ENCODE results near the gene C16orf90. TPM values are rescaled to one million over a fixed set of nuclear protein-coding genes. Genes with fewer than 3 reads are reported as not detected.

C16orf90 gene
- total RNA-seq, 1 experiment from 2014 or later, result not detected

DNA sequence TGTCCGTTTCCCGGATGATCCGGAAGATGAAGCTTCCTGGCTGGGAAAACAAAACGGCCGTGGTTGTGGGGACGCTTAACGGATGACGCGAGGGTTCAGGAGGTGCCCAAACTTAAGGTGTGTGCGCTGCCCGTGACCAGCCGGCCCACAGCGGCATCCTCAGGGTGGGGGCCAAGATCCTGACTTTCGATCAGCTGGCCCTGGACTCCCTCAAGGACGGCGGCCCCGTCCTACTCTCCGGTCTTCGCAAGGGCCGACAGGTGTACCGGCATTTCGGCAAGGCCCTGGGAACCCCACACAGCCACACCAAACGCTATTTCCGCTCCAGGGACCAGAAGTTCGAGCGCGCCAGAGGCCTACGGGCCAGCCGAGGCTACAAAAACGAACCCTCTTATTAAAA, 1.1 kb upstream of the C16orf90 start:
- H3K27ac ChIP-seq (ENCODE audit: low read depth, low read length, poor library complexity, severe bottlenecking), result no peak overlapping the region
- BruUV-seq (replicated peaks), result no TSS peak
- no peaks in the 10 kb centered on the region for H3K36me3 ChIP-seq (ENCODE audit: insufficient read depth, low read length, poor library complexity, severe bottlenecking)
- ChIA-PET CTCF (no interaction called here), POLR2A (ENCODE audit: low non-redundant PET) (no interaction called here)
- no peak overlapping the region for H3K4me3 ChIP-seq (ENCODE audit: low read depth, low read length, poor library complexity, severe bottlenecking)
- no peak for DNase-seq (ENCODE audit: low spot score)
- TF ChIP-seq EZH2 (IDR thresholded peaks at IDR 0.05; ENCODE audit: borderline replicate concordance, low read depth, low read length, poor library complexity, severe bottlenecking), result no peak
- TF ChIP-seq, protein P1, sequence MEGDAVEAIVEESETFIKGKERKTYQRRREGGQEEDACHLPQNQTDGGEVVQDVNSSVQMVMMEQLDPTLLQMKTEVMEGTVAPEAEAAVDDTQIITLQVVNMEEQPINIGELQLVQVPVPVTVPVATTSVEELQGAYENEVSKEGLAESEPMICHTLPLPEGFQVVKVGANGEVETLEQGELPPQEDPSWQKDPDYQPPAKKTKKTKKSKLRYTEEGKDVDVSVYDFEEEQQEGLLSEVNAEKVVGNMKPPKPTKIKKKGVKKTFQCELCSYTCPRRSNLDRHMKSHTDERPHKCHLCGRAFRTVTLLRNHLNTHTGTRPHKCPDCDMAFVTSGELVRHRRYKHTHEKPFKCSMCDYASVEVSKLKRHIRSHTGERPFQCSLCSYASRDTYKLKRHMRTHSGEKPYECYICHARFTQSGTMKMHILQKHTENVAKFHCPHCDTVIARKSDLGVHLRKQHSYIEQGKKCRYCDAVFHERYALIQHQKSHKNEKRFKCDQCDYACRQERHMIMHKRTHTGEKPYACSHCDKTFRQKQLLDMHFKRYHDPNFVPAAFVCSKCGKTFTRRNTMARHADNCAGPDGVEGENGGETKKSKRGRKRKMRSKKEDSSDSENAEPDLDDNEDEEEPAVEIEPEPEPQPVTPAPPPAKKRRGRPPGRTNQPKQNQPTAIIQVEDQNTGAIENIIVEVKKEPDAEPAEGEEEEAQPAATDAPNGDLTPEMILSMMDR (conservative IDR thresholded peaks at IDR 0.05; ENCODE audit: low read depth, low read length), result no peak
- H3K4me1 ChIP-seq (ENCODE audit: insufficient read depth, low read length, poor library complexity, severe bottlenecking), result no peaks in the 10 kb centered on the region
- H3K27me3 ChIP-seq (replicated peaks; ENCODE audit: insufficient read depth, low read depth, low read length, poor library complexity), result no peaks in the 10 kb centered on the region
- no peaks in the 10 kb centered on the region for H3K9me3 ChIP-seq (ENCODE audit: low read depth, low read length, poor library complexity, severe bottlenecking)
- intact Hi-C loops (cut with micrococcal nuclease; ENCODE audit: unreplicated experiment), result no loop called here

DNA sequence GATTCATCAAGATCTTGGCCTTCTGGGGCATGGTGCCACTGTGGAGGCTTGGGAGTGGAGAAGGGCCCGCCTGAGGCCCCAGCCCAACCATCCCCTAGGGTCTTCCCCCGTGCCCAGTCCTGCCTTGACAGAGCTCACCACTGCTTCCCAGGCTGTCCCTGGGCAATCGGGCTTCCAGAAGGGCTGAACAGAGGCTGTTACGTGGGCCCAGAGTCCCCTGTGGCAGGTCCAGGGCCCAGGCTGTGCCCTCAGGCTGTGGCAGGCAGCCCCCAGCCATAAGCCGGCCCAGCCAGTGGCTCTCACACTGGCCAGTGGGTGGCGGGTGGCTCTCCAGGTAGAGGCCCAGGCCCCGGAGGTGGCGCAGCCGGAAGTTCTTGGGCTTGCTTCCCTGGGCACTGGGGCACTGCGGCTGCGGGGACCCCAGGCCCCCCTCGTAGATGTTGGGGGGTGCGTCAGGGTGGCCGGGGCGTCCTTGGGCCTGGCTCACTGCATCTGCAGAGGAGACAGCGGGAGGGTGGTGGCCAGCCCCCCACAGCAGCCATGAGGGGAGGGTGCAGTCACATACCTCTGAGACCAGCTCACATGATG, 809 bp downstream of the C16orf90 start:
- intact Hi-C loops (cut with micrococcal nuclease; ENCODE audit: unreplicated experiment), result no loop called here

DNA sequence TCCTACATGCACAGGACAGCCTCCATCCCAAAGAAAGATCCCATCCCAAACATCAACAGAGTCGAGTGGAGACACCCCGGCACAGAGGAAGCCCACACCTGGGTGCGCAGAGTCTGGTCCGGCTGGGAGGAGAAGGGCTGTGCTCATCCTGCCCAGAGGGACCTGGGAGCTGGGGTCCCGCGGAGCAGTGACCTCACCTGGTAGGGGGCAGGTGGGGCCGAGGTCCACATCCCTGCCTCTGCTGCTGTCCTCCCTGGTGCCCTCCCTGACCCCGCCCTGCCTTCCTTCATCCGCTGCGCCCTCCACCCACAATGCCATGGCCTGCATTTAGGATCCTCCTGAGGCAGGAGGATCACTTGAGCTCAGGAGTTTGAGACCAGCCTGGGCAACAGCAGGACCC, 2.9 kb downstream of the C16orf90 start:
- H3K4me1 ChIP-seq (ENCODE audit: insufficient read depth, low read length, poor library complexity, severe bottlenecking), result no peaks in the 10 kb centered on the region
- H3K4me3 ChIP-seq (ENCODE audit: low read depth, low read length, poor library complexity, severe bottlenecking), result no peak overlapping the region
- TF ChIP-seq EZH2 (IDR thresholded peaks at IDR 0.05; ENCODE audit: borderline replicate concordance, low read depth, low read length, poor library complexity, severe bottlenecking), result no peak
- TF ChIP-seq, protein P1 (conservative IDR thresholded peaks at IDR 0.05; ENCODE audit: low read depth, low read length), result no peak
- no TSS peak for BruUV-seq (replicated peaks)
- H3K27me3 ChIP-seq (replicated peaks; ENCODE audit: insufficient read depth, low read depth, low read length, poor library complexity), result no peaks in the 10 kb centered on the region
- ChIA-PET POLR2A (ENCODE audit: low non-redundant PET) (no interaction called here), CTCF (interaction anchor here (0.7 kb wide), 1 partner anchor 267 kb away, joined by 8 read pairs; no protein-coding TSS in a partner anchor)
- intact Hi-C loops (cut with micrococcal nuclease; ENCODE audit: unreplicated experiment), result no loop called here
- no peaks in the 10 kb centered on the region for H3K9me3 ChIP-seq (ENCODE audit: low read depth, low read length, poor library complexity, severe bottlenecking)
- no peak for DNase-seq (ENCODE audit: low spot score)
- no peak overlapping the region for H3K27ac ChIP-seq (ENCODE audit: low read depth, low read length, poor library complexity, severe bottlenecking)
- no peaks in the 10 kb centered on the region for H3K36me3 ChIP-seq (ENCODE audit: insufficient read depth, low read length, poor library complexity, severe bottlenecking)

More for the DNA sequence above, 809 bp downstream of the C16orf90 start:
- H3K9me3 ChIP-seq (ENCODE audit: low read depth, low read length, poor library complexity, severe bottlenecking), result no peaks in the 10 kb centered on the region
- no TSS peak for BruUV-seq (replicated peaks)
- H3K4me3 ChIP-seq (ENCODE audit: low read depth, low read length, poor library complexity, severe bottlenecking), result no peak overlapping the region
- H3K27me3 ChIP-seq (replicated peaks; ENCODE audit: insufficient read depth, low read depth, low read length, poor library complexity), result no peaks in the 10 kb centered on the region
- H3K36me3 ChIP-seq (ENCODE audit: insufficient read depth, low read length, poor library complexity, severe bottlenecking), result no peaks in the 10 kb centered on the region
- POLR2A ChIA-PET (ENCODE audit: low non-redundant PET), result no interaction called here
- CTCF ChIA-PET, result no interaction called here
- TF ChIP-seq, protein P1 (conservative IDR thresholded peaks at IDR 0.05; ENCODE audit: low read depth, low read length), result no peak
- no peak for TF ChIP-seq EZH2 (IDR thresholded peaks at IDR 0.05; ENCODE audit: borderline replicate concordance, low read depth, low read length, poor library complexity, severe bottlenecking)
- no peaks in the 10 kb centered on the region for H3K4me1 ChIP-seq (ENCODE audit: insufficient read depth, low read length, poor library complexity, severe bottlenecking)
- H3K27ac ChIP-seq (ENCODE audit: low read depth, low read length, poor library complexity, severe bottlenecking), result no peak overlapping the region
- DNase-seq (ENCODE audit: low spot score), result no peak
